PC-9 (cell line): Measurements from ENCODE around the gene USP22. TPM values are rescaled to one million over a fixed set of nuclear protein-coding genes. Genes with fewer than 3 reads are reported as not detected.

Experiments
- BruUV-seq: library from RNA; stranded (reverse); fragments of 400-500 nt; replicated peaks from 2 replicates; lab custom pipeline; 2021; lab: Mats Ljungman, UMichigan
- CTCF ChIA-PET: fragments of 300-600 bp; sonication (Branson Sonifier 250); formaldehyde crosslinking; loops from one replicate; lab custom pipeline; 2022; ENCODE audit warnings: antibody characterized with exemption; lab: Charles Lee
- POLR2A ChIA-PET: fragments of 300-600 bp; sonication (Branson Sonifier 250); formaldehyde crosslinking; loops from one replicate; lab custom pipeline; 2022; ENCODE audit warnings: antibody characterized with exemption; ENCODE audit not compliant: unreplicated experiment; lab: Charles Lee
- DNase-seq, 2 experiments: peaks; one replicate each; pipeline versions ENCODE4 v3.0.0 to v3.0.0-alpha.2; 2015 to 2022; ENCODE audit warnings: mixed read lengths in 1 of 2
- H2AFZ ChIP-seq: fragments of 200-600 bp; sonication (generic); 2 replicates; pipeline ENCODE4 v1.8.1; 2017; ENCODE audit warnings: antibody characterized with exemption
- H3F3A ChIP-seq: fragments of 200-600 bp; sonication (generic); 2 replicates; pipeline ENCODE4 v1.8.1; 2017; ENCODE audit warnings: antibody characterized with exemption, mild to moderate bottlenecking, low read depth; ENCODE audit not compliant: insufficient read depth
- H3K27ac ChIP-seq: fragments of 200-600 bp; sonication (generic); 2 replicates; pipeline ENCODE4 v1.6.1; 2016; ENCODE audit warnings: mixed run types
- H3K27me3 ChIP-seq: fragments of 200-600 bp; sonication (generic); 2 replicates; pipeline ENCODE4 v1.6.1; 2016; ENCODE audit warnings: low read depth, mixed run types; ENCODE audit not compliant: insufficient read depth
- H3K36me3 ChIP-seq: fragments of 200-600 bp; sonication (generic); 2 replicates; pipeline ENCODE4 v1.6.1; 2016; ENCODE audit warnings: low read depth, mixed run types
- H3K4me1 ChIP-seq: fragments of 200-600 bp; sonication (generic); replicated peaks from 2 replicates; pipeline ENCODE4 v1.6.1; 2016; ENCODE audit warnings: mixed run types; ENCODE audit not compliant: insufficient read depth
- H3K4me2 ChIP-seq: fragments of 200-600 bp; sonication (generic); 2 replicates; pipeline ENCODE4 v1.6.1; 2017; ENCODE audit warnings: mixed run types
- H3K4me3 ChIP-seq: fragments of 200-600 bp; sonication (generic); 2 replicates; pipeline ENCODE4 v1.6.1; 2016; ENCODE audit warnings: mixed run types
- H3K79me2 ChIP-seq: fragments of 200-600 bp; sonication (generic); 2 replicates; pipeline ENCODE4 v1.6.1; 2017; ENCODE audit warnings: low read depth, mixed run types
- H3K9me2 ChIP-seq: fragments of 200-600 bp; sonication (generic); 2 replicates; pipeline ENCODE4 v1.8.1; 2017; ENCODE audit warnings: mild to moderate bottlenecking; ENCODE audit not compliant: insufficient read depth
- H3K9me3 ChIP-seq: fragments of 200-600 bp; sonication (generic); 2 replicates; pipeline ENCODE4 v1.8.1; 2016; ENCODE audit warnings: low read depth; ENCODE audit not compliant: insufficient read depth
- H4K20me1 ChIP-seq: fragments of 200-600 bp; sonication (generic); 2 replicates; pipeline ENCODE4 v1.8.1; 2017; ENCODE audit not compliant: insufficient read depth
- CTCF ChIP-seq: fragments of 200-600 bp; sonication (generic); conservative IDR thresholded peaks from 2 replicates; pipeline ENCODE4 v1.6.1; 2017; ENCODE audit warnings: mixed run types, antibody characterized with exemption, mild to moderate bottlenecking, moderate library complexity
- EZH2 ChIP-seq: fragments of 200-600 bp; sonication (generic); IDR thresholded peaks from 2 replicates; pipeline ENCODE4 v1.8.0; 2017; ENCODE audit warnings: antibody characterized with exemption, low read depth
- intact Hi-C: fragments of 100-400 bp; cut with micrococcal nuclease; formaldehyde crosslinking; loops from one replicate; pipeline ENCODE4 v1.10.0; 2022; ENCODE audit not compliant: unreplicated experiment
- total RNA-seq: library from RNA; stranded (reverse); gene quantifications from 2 replicates; pipeline ENCODE4 v1.2.3, GENCODE V29; 2021

Gene USP22
- total RNA-seq, 1 experiment from 2014 or later, result 296 TPM

- no peak overlapping the region for H2AFZ ChIP-seq
- no peaks in the 10 kb centered on the region for H3K9me2 ChIP-seq
- H3F3A ChIP-seq, result no peaks in the 10 kb centered on the region
- H3K4me2 ChIP-seq, result no peak overlapping the region
- ChIA-PET POLR2A (no interaction called here), CTCF (no interaction called here)
- H3K4me1 ChIP-seq, result no peaks in the 10 kb centered on the region
- no peaks in the 10 kb centered on the region for H3K79me2 ChIP-seq
- H3K36me3 ChIP-seq, result no peaks in the 10 kb centered on the region
- no peak overlapping the region for H3K27ac ChIP-seq
- intact Hi-C loops, result no loop called here
- no peak overlapping the region for H3K4me3 ChIP-seq
- no TSS peak for BruUV-seq
- H3K27me3 ChIP-seq, result no peaks in the 10 kb centered on the region
- TF ChIP-seq EZH2 (no peak), CTCF (no peak)
- H3K9me3 ChIP-seq, result no peaks in the 10 kb centered on the region
- no peak for DNase-seq
- no peaks in the 10 kb centered on the region for H4K20me1 ChIP-seq
These were observed 54.7 kb downstream of the USP22 start for GRCh38 chr17:20988001-20988636.

GRCh38 chr17:20987511-20987910 is 55.3 kb downstream of the USP22 start:
- no peaks in the 10 kb centered on the region for H4K20me1 ChIP-seq
- no peak overlapping the region for H3K27ac ChIP-seq
- intact Hi-C loops, result no loop called here
- no peak overlapping the region for H3K4me3 ChIP-seq
- no peaks in the 10 kb centered on the region for H3K27me3 ChIP-seq
- H3K9me2 ChIP-seq, result no peaks in the 10 kb centered on the region
- H3F3A ChIP-seq, result no peaks in the 10 kb centered on the region
- no peak for DNase-seq
- BruUV-seq, result no TSS peak
- no peaks in the 10 kb centered on the region for H3K4me1 ChIP-seq
- no peak overlapping the region for H2AFZ ChIP-seq
- ChIA-PET POLR2A (no interaction called here), CTCF (no interaction called here)
- no peaks in the 10 kb centered on the region for H3K36me3 ChIP-seq
- no peak overlapping the region for H3K4me2 ChIP-seq
- no peaks in the 10 kb centered on the region for H3K79me2 ChIP-seq
- H3K9me3 ChIP-seq, result no peaks in the 10 kb centered on the region
- TF ChIP-seq EZH2 (no peak), CTCF (no peak)

- ChIA-PET CTCF (no interaction called here), POLR2A (no interaction called here)
- H4K20me1 ChIP-seq, result no peaks in the 10 kb centered on the region
- H2AFZ ChIP-seq, result no peak overlapping the region
- no peak for TF ChIP-seq CTCF
- no peaks in the 10 kb centered on the region for H3K9me2 ChIP-seq
- H3K79me2 ChIP-seq, result no peaks in the 10 kb centered on the region
- no peaks in the 10 kb centered on the region for H3K27me3 ChIP-seq
- intact Hi-C loops, result no loop called here
- H3K4me2 ChIP-seq, result no peak overlapping the region
- DNase-seq, result no peak
- no peaks in the 10 kb centered on the region for H3K9me3 ChIP-seq
- BruUV-seq, result no TSS peak
- no peaks in the 10 kb centered on the region for H3K4me1 ChIP-seq
- no peaks in the 10 kb centered on the region for H3F3A ChIP-seq
- no peaks in the 10 kb centered on the region for H3K36me3 ChIP-seq
- no peak overlapping the region for H3K4me3 ChIP-seq
- no peak overlapping the region for H3K27ac ChIP-seq
These were observed 55.9 kb downstream of the USP22 start for GRCh38 chr17:20986767-20987510.
